Karpas-422 (cell line): ENCODE measurements around the gene GAPT. TPM values are rescaled to one million over a fixed set of nuclear protein-coding genes. Genes with fewer than 3 reads are reported as not detected.

Experiments
- DNase-seq: peaks from one replicate; pipeline ENCODE4 v3.0.0-alpha.2; 2015
- H2AFZ ChIP-seq: fragments of 200-600 bp; sonication (generic); 2 replicates; pipeline ENCODE4 v1.6.1; 2014; ENCODE audit warnings: antibody characterized with exemption, low read length, mixed read lengths
- H3K27ac ChIP-seq: fragments of 200-600 bp; sonication (generic); 2 replicates; pipeline ENCODE4 v1.5.1; 2014; ENCODE audit warnings: mild to moderate bottlenecking, low read length, moderate library complexity
- H3K27me3 ChIP-seq: fragments of 200-600 bp; sonication (generic); 2 replicates; pipeline ENCODE4 v1.6.1; 2014; ENCODE audit warnings: low read length, mixed read lengths
- H3K36me3 ChIP-seq: fragments of 200-600 bp; sonication (generic); 2 replicates; pipeline ENCODE4 v1.6.1; 2014; ENCODE audit warnings: low read length, mixed read lengths; ENCODE audit not compliant: insufficient read depth
- H3K4me1 ChIP-seq: fragments of 200-600 bp; sonication (generic); 2 replicates; pipeline ENCODE4 v1.6.1; 2014; ENCODE audit warnings: mild to moderate bottlenecking, low read length, mixed read lengths
- H3K4me2 ChIP-seq: fragments of 200-600 bp; sonication (generic); 2 replicates; pipeline ENCODE4 v1.6.1; 2014; ENCODE audit warnings: low read length, low read depth, mild to moderate bottlenecking; ENCODE audit not compliant: poor library complexity, severe bottlenecking
- H3K4me3 ChIP-seq: fragments of 200-600 bp; sonication (generic); 2 replicates; pipeline ENCODE4 v1.5.1; 2014; ENCODE audit warnings: mild to moderate bottlenecking, antibody characterized with exemption, low read length, mixed read lengths
- H3K79me2 ChIP-seq: fragments of 200-600 bp; sonication (generic); 2 replicates; pipeline ENCODE4 v1.6.1; 2014; ENCODE audit warnings: mild to moderate bottlenecking, low read length, mixed read lengths
- H3K9ac ChIP-seq: fragments of 200-600 bp; sonication (generic); 2 replicates; pipeline ENCODE4 v1.6.0; 2014; ENCODE audit warnings: low read length
- H3K9me2 ChIP-seq: fragments of 200-600 bp; sonication (generic), shearing (Covaris generic); replicated peaks from 2 replicates; pipeline ENCODE4 v1.6.0; 2014; ENCODE audit warnings: mild to moderate bottlenecking, low read length, moderate library complexity; ENCODE audit not compliant: insufficient read depth
- H3K9me3 ChIP-seq: fragments of 300-700, 200-600 bp; sonication (generic); 2 replicates; pipeline ENCODE4 v1.6.1; 2014; ENCODE audit warnings: low read length, mixed read lengths
- H4K20me1 ChIP-seq: fragments of 200-600 bp; sonication (generic); 2 replicates; pipeline ENCODE4 v1.6.1; 2014; ENCODE audit warnings: mild to moderate bottlenecking, antibody characterized with exemption, low read length, low read depth; ENCODE audit not compliant: insufficient read depth
- total RNA-seq: library from RNA; depleted of rRNA; stranded (reverse); fragments of >200 nt; shearing (Covaris generic); gene quantifications from 2 replicates; pipeline ENCODE4 v1.2.3, GENCODE V29; 2014; ENCODE audit warnings: low replicate concordance

GAPT gene
- total RNA-seq, 1 experiment from 2014 or later: 17.8 TPM

- Histone ChIP-seq H3K4me2 (no peak overlapping the region), H2AFZ (no peak overlapping the region), H3K4me1 (peaks cover 14% of the 10 kb centered on the region), H3K9me3 (no peaks in the 10 kb centered on the region), H3K9ac (no peak overlapping the region), H3K27ac (no peak overlapping the region), H3K36me3 (no peaks in the 10 kb centered on the region), H3K27me3 (no peaks in the 10 kb centered on the region), H3K9me2 (no peaks in the 10 kb centered on the region), H4K20me1 (no peaks in the 10 kb centered on the region), H3K79me2 (no peaks in the 10 kb centered on the region), H3K4me3 (no peak overlapping the region)
- DNase-seq: no peak
Measured at GRCh38 chr5:58499941-58500340, 8.7 kb downstream of the GAPT start.

GRCh38 chr5:58501778-58502417, 10.7 kb downstream of the GAPT start:
- Histone ChIP-seq H3K4me3 (no peak overlapping the region), H3K27ac (no peak overlapping the region)

GRCh38 chr5:58503390-58504046, 12.3 kb downstream of the GAPT start:
- peak; percentile 52 for DNase-seq
- no peak overlapping the region for H2AFZ ChIP-seq
- H3K27me3 ChIP-seq: no peaks in the 10 kb centered on the region

More at GRCh38 chr5:58501778-58502417, 10.7 kb downstream of the GAPT start:
- no peaks in the 10 kb centered on the region for H3K36me3 ChIP-seq
- no peak overlapping the region for H3K4me2 ChIP-seq
- H3K27me3 ChIP-seq: no peaks in the 10 kb centered on the region
- no peaks in the 10 kb centered on the region for H3K9me2 ChIP-seq
- H2AFZ ChIP-seq: no peak overlapping the region
- no peaks in the 10 kb centered on the region for H3K79me2 ChIP-seq
- DNase-seq: no peak
- no peak overlapping the region for H3K9ac ChIP-seq
- no peaks in the 10 kb centered on the region for H4K20me1 ChIP-seq
- peaks cover 30% of the 10 kb centered on the region for H3K4me1 ChIP-seq
- no peaks in the 10 kb centered on the region for H3K9me3 ChIP-seq

GRCh38 chr5:58504766-58505165, 13.5 kb downstream of the GAPT start:
- Histone ChIP-seq H3K4me2 (no peak overlapping the region), H4K20me1 (no peaks in the 10 kb centered on the region), H3K27me3 (no peaks in the 10 kb centered on the region), H3K79me2 (no peaks in the 10 kb centered on the region), H3K9ac (no peak overlapping the region), H3K36me3 (no peaks in the 10 kb centered on the region), H3K9me3 (no peaks in the 10 kb centered on the region), H3K4me1 (peaks cover 30% of the 10 kb centered on the region), H3K9me2 (no peaks in the 10 kb centered on the region), H3K27ac (no peak overlapping the region), H2AFZ (no peak overlapping the region), H3K4me3 (no peak overlapping the region)
- DNase-seq: no peak

More at GRCh38 chr5:58503390-58504046, 12.3 kb downstream of the GAPT start:
- Histone ChIP-seq H3K4me1 (peaks cover 30% of the 10 kb centered on the region), H3K4me2 (peak overlapping the region; percentile 32), H3K4me3 (no peak overlapping the region), H3K36me3 (no peaks in the 10 kb centered on the region), H3K9me3 (no peaks in the 10 kb centered on the region), H4K20me1 (no peaks in the 10 kb centered on the region), H3K79me2 (no peaks in the 10 kb centered on the region), H3K9me2 (no peaks in the 10 kb centered on the region), H3K27ac (no peak overlapping the region), H3K9ac (no peak overlapping the region)

- no peak for DNase-seq
- peak overlapping the region; percentile 62 for H3K4me2 ChIP-seq
Measured at GRCh38 chr5:58505502-58505901, 14.3 kb downstream of the GAPT start.

GRCh38 chr5:58505971-58506640, 14.9 kb downstream of the GAPT start:
- peak; percentile 80 for DNase-seq
- Histone ChIP-seq H3K27me3 (no peaks in the 10 kb centered on the region), H4K20me1 (no peaks in the 10 kb centered on the region), H3K79me2 (no peaks in the 10 kb centered on the region), H3K9me3 (no peaks in the 10 kb centered on the region), H2AFZ (no peak overlapping the region), H3K9ac (no peak overlapping the region), H3K4me3 (no peak overlapping the region), H3K27ac (no peak overlapping the region), H3K9me2 (no peaks in the 10 kb centered on the region), H3K36me3 (no peaks in the 10 kb centered on the region), H3K4me2 (peak overlapping the region; percentile 62), H3K4me1 (peaks cover 30% of the 10 kb centered on the region)

More at GRCh38 chr5:58505502-58505901, 14.3 kb downstream of the GAPT start:
- Histone ChIP-seq H4K20me1 (no peaks in the 10 kb centered on the region), H3K9me3 (no peaks in the 10 kb centered on the region), H3K4me1 (peaks cover 30% of the 10 kb centered on the region), H3K27ac (no peak overlapping the region), H2AFZ (no peak overlapping the region), H3K9ac (no peak overlapping the region), H3K4me3 (no peak overlapping the region), H3K36me3 (no peaks in the 10 kb centered on the region), H3K9me2 (no peaks in the 10 kb centered on the region), H3K79me2 (no peaks in the 10 kb centered on the region), H3K27me3 (no peaks in the 10 kb centered on the region)

GRCh38 chr5:58507715-58508114, 16.5 kb downstream of the GAPT start:
- no peaks in the 10 kb centered on the region for H4K20me1 ChIP-seq
- no peaks in the 10 kb centered on the region for H3K9me3 ChIP-seq
- DNase-seq: no peak
- H3K79me2 ChIP-seq: no peaks in the 10 kb centered on the region
- H2AFZ ChIP-seq: no peak overlapping the region
- no peaks in the 10 kb centered on the region for H3K36me3 ChIP-seq
- H3K9me2 ChIP-seq: no peaks in the 10 kb centered on the region
- H3K27ac ChIP-seq: no peak overlapping the region
- H3K27me3 ChIP-seq: no peaks in the 10 kb centered on the region
- H3K4me3 ChIP-seq: no peak overlapping the region
- H3K4me2 ChIP-seq: no peak overlapping the region
- H3K4me1 ChIP-seq: peaks cover 27% of the 10 kb centered on the region
- H3K9ac ChIP-seq: no peak overlapping the region

GRCh38 chr5:58517198-58517597, 26.0 kb downstream of the GAPT start:
- Histone ChIP-seq H4K20me1 (no peaks in the 10 kb centered on the region), H3K4me3 (no peak overlapping the region), H3K4me1 (no peaks in the 10 kb centered on the region), H3K27ac (no peak overlapping the region), H3K36me3 (no peaks in the 10 kb centered on the region; the same call in 1 of the 2 replicates), H3K4me2 (no peak overlapping the region), H3K9me3 (no peaks in the 10 kb centered on the region), H3K27me3 (no peaks in the 10 kb centered on the region), H2AFZ (no peak overlapping the region), H3K79me2 (no peaks in the 10 kb centered on the region), H3K9ac (no peak overlapping the region), H3K9me2 (no peaks in the 10 kb centered on the region)
- no peak for DNase-seq
